Smooth muscle cell (in vitro differentiated cells): ENCODE results near the gene SCN2B. TPM values are rescaled to one million over a fixed set of nuclear protein-coding genes. Genes with fewer than 3 reads are reported as not detected.

Source experiments
- DNase-seq: peaks from one replicate; lab custom pipeline; 2025; ENCODE audit not compliant: unreplicated experiment; lab: John Stamatoyannopoulos, UW
- H2AFZ ChIP-seq: fragments of 200-600 bp; sonication (generic); 2 replicates; pipeline ENCODE4 v1.6.0; 2016; ENCODE audit warnings: antibody characterized with exemption, low read depth, mild to moderate bottlenecking
- H3F3A ChIP-seq: fragments of 200-600 bp; sonication (generic); 2 replicates; pipeline ENCODE4 v1.6.0; 2017; ENCODE audit warnings: antibody characterized with exemption, low read depth
- H3K27ac ChIP-seq: fragments of 200-600 bp; sonication (generic); 2 replicates; pipeline ENCODE4 v1.5.1; 2016; ENCODE audit warnings: low read depth, mild to moderate bottlenecking
- H3K27me3 ChIP-seq: fragments of 200-600 bp; sonication (generic); 2 replicates; pipeline ENCODE4 v1.6.1; 2016; ENCODE audit warnings: low read depth, mild to moderate bottlenecking
- H3K36me3 ChIP-seq: fragments of 200-600 bp; sonication (generic); 2 replicates; pipeline ENCODE4 v1.5.1; 2016; ENCODE audit warnings: low read depth
- H3K4me1 ChIP-seq: fragments of 200-600 bp; sonication (generic); 2 replicates; pipeline ENCODE4 v1.5.1; 2016; ENCODE audit warnings: low read depth
- H3K4me2 ChIP-seq: fragments of 200-600 bp; sonication (generic); 2 replicates; pipeline ENCODE4 v1.6.0; 2016; ENCODE audit warnings: mild to moderate bottlenecking
- H3K4me3 ChIP-seq: fragments of 200-600 bp; sonication (generic); 2 replicates; pipeline ENCODE4 v1.5.1; 2016; ENCODE audit warnings: mild to moderate bottlenecking
- H3K79me2 ChIP-seq: fragments of 200-600 bp; sonication (generic); 2 replicates; pipeline ENCODE4 v1.6.0; 2016; ENCODE audit warnings: low read depth, mild to moderate bottlenecking
- H3K9ac ChIP-seq: fragments of 200-600 bp; sonication (generic); 2 replicates; pipeline ENCODE4 v1.6.0; 2016; ENCODE audit warnings: low read depth
- H3K9me3 ChIP-seq: fragments of 200-600 bp; sonication (generic); replicated peaks from 2 replicates; pipeline ENCODE4 v1.5.1; 2016; ENCODE audit warnings: low read depth
- H4K20me1 ChIP-seq: fragments of 200-600 bp; sonication (generic); 2 replicates; pipeline ENCODE4 v1.6.0; 2016; ENCODE audit warnings: low read depth
- WGBS: methylation state at CpG from one replicate; pipeline ENCODE4 v1.1.7; 2016; ENCODE audit warnings: low lambda C conversion rate; 5-methylcytosine and 5-hydroxymethylcytosine counted together
- polyA plus RNA-seq: library from polyadenylated mRNA; unstranded; fragments of >200 nt; fragmentation: Nextera tagmentation; extraction: Ambion mirVana; gene quantifications from 2 replicates; pipeline ENCODE4 v1.2.1, GENCODE V29; 2016
- total RNA-seq: library from RNA; depleted of rRNA; stranded (reverse); fragments of >200 nt; gene quantifications from 2 replicates; pipeline ENCODE4 v1.2.3, GENCODE V29; 2014
- TF ChIP-seq, protein P1 (sequence below): fragments of 200-600 bp; sonication (generic); IDR thresholded peaks from 2 replicates; pipeline ENCODE4 v1.5.1; 2017; ENCODE audit warnings: borderline replicate concordance, mild to moderate bottlenecking, antibody characterized with exemption; ENCODE audit not compliant: insufficient read depth, poor library complexity, severe bottlenecking

Gene SCN2B
- total and polyA plus RNA-seq, 2 experiments from 2014 or later = 0.31 to 0.40 TPM

DNA sequence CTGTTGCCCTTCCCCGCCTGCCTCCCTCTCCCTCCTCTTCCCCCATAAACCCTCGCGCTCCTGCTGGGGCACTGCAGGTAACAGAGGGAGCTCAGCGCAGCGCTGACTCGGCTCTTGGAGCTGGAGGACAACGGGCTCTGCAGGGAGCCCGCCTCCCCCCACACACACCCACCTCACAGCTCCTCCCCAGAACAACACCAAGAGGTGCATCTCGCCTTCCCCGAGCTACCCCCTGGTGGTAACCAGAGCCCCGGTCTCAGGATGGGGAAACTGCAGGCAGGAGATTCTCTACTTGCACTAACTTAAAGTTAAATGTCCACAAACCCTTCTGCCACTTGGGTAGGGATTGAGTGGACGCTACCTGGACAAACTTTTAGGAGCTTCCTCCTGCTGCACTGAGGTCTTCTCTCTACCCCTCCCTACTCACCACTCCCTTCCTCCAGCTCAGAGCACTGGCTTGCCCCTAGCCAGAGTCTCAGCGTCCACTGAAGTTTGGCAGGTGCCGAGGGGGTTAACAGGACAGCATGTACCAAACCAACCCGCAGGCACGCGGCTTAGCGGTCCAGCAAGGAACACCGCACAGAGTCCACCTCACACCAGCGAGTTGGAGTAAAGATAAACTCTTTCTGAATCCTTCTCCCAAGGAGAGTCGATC lies 19.8 kb downstream of the SCN2B start:
- Histone ChIP-seq H3K9me3 (no peaks in the 10 kb centered on the region), H3K9ac (no peak overlapping the region), H3F3A (no peaks in the 10 kb centered on the region), H2AFZ (no peak overlapping the region), H3K27me3 (peaks cover 96% of the 10 kb centered on the region), H3K27ac (no peak overlapping the region), H3K79me2 (no peaks in the 10 kb centered on the region), H3K4me2 (no peak overlapping the region), H3K4me3 (no peak overlapping the region), H3K36me3 (no peaks in the 10 kb centered on the region), H3K4me1 (peaks cover 26% of the 10 kb centered on the region), H4K20me1 (no peaks in the 10 kb centered on the region)
- 8% methylated on average over 20 of the region's 21 CpGs for WGBS
- DNase-seq = no peak
- TF ChIP-seq, protein P1, sequence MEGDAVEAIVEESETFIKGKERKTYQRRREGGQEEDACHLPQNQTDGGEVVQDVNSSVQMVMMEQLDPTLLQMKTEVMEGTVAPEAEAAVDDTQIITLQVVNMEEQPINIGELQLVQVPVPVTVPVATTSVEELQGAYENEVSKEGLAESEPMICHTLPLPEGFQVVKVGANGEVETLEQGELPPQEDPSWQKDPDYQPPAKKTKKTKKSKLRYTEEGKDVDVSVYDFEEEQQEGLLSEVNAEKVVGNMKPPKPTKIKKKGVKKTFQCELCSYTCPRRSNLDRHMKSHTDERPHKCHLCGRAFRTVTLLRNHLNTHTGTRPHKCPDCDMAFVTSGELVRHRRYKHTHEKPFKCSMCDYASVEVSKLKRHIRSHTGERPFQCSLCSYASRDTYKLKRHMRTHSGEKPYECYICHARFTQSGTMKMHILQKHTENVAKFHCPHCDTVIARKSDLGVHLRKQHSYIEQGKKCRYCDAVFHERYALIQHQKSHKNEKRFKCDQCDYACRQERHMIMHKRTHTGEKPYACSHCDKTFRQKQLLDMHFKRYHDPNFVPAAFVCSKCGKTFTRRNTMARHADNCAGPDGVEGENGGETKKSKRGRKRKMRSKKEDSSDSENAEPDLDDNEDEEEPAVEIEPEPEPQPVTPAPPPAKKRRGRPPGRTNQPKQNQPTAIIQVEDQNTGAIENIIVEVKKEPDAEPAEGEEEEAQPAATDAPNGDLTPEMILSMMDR = no peak

DNA sequence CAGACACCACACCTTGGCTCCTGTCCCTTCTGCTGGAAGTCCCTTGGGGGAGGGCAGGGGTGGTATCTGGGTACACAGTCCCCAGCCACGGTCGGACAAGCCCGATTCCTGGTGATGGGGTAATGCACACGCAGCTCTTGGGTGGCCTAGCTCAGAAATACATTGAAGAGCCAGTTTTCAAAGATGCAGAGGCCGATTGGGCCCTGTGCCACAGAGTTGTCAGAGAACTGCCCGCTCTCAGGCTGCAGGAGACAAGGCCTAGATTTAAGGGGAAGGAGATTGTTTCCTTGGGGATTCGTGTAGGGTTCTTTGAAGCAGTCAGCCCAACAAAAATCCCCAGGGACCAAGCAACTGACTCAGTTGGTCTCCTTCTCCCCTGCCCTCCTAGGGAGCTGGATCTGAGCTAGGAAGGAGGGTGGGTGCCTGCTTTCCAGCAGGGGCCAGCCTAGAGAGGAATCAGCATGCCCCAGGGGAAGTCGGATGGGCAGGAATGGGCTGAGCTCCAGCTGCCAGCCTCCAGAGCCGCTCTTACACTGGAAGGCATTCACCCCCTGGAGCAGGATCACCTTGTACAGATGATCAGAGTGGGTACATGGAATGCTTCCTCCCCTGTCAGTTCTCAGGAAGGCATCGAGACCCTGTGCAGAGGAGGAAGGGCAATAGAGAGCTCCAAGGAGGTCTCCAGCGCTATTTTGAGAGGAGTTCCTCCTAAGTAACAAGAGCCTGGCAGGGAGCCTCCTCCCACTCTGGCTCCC lies 20.5 kb downstream of the SCN2B start:
- Histone ChIP-seq H3K4me2 (no peak overlapping the region), H3K36me3 (no peaks in the 10 kb centered on the region), H3K4me1 (peaks cover 26% of the 10 kb centered on the region), H3K27ac (no peak overlapping the region), H3K79me2 (no peaks in the 10 kb centered on the region), H3K4me3 (no peak overlapping the region), H4K20me1 (no peaks in the 10 kb centered on the region), H3K27me3 (peaks cover 97% of the 10 kb centered on the region), H3F3A (no peaks in the 10 kb centered on the region), H3K9ac (no peak overlapping the region), H3K9me3 (no peaks in the 10 kb centered on the region), H2AFZ (no peak overlapping the region)
- 44% methylated on average over 11 of the region's 11 CpGs for WGBS
- TF ChIP-seq, protein P1 = no peak
- no peak for DNase-seq

DNA sequence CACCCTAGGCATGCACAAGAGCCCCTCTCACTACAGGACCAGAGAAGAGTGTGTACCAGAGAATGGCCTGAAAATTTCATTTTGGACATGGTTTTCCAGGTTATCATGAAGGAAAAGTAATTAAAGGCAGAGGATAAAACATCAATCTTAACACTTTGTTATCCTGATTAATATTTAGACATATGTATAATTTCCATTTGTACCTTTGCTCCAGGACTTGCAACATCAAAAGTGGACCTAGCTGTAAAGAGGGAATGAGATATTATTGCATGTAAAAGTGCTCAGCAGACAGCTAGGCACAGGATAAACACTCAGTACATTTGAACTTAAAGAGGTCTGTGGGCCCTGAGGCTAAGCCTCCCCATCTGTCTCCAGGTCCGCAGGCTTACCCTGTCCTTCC lies 21.8 kb downstream of the SCN2B start:
- no peaks in the 10 kb centered on the region for H3F3A ChIP-seq
- no peak for DNase-seq
- H4K20me1 ChIP-seq = no peaks in the 10 kb centered on the region
- H3K4me3 ChIP-seq = no peak overlapping the region
- H3K79me2 ChIP-seq = no peaks in the 10 kb centered on the region
- no peak overlapping the region for H2AFZ ChIP-seq
- WGBS = 53% methylated on average over 1 of the region's 1 CpG
- TF ChIP-seq, protein P1 = no peak
- peaks cover 99% of the 10 kb centered on the region for H3K27me3 ChIP-seq
- no peak overlapping the region for H3K27ac ChIP-seq
- peaks cover 26% of the 10 kb centered on the region for H3K4me1 ChIP-seq
- H3K9ac ChIP-seq = no peak overlapping the region
- H3K36me3 ChIP-seq = no peaks in the 10 kb centered on the region
- no peaks in the 10 kb centered on the region for H3K9me3 ChIP-seq
- H3K4me2 ChIP-seq = no peak overlapping the region
